Immature natural killer cell (primary cell): ENCODE data around the gene GFOD1. TPM values are rescaled to one million over a fixed set of nuclear protein-coding genes. Genes with fewer than 3 reads are reported as not detected.
A peak's percentile ranks its signal among the peaks of the same experiment; 100 is the strongest.

Experiments used
- DNase-seq, 3 donors: peaks; one replicate each; pipeline ENCODE4 v3.0.0; 2022; ENCODE audit warnings: mixed read lengths in 1 of 3
- H3K27ac Mint-ChIP-seq, 6 donors: one replicate each; pipeline ENCODE4 v1.8.0; 2020; ENCODE audit warnings: mixed read lengths in 6 of 6, mild to moderate bottlenecking in 5 of 6, inconsistent platforms in 4 of 6, moderate library complexity in 3 of 6
- H3K27me3 Mint-ChIP-seq, 3 donors: one replicate each; pipeline ENCODE4 v1.8.0; 2020 to 2021; ENCODE audit warnings: low read depth in 3 of 3, mild to moderate bottlenecking in 3 of 3, mixed read lengths in 3 of 3, moderate library complexity in 3 of 3, inconsistent platforms in 1 of 3
- H3K36me3 Mint-ChIP-seq, 3 donors: one replicate each; pipeline ENCODE4 v1.8.0; 2020; ENCODE audit warnings: mixed read lengths in 3 of 3, inconsistent platforms in 2 of 3, mild to moderate bottlenecking in 2 of 3
- H3K4me1 Mint-ChIP-seq, 2 donors: one replicate each; pipeline ENCODE4 v1.8.0; 2020; ENCODE audit warnings: inconsistent platforms in 2 of 2, mild to moderate bottlenecking in 2 of 2, mixed read lengths in 2 of 2, moderate library complexity in 1 of 2
- H3K4me3 Mint-ChIP-seq, 5 donors: one replicate each; pipeline ENCODE4 v1.8.0; 2020; ENCODE audit warnings: mild to moderate bottlenecking in 5 of 5, mixed read lengths in 5 of 5, inconsistent platforms in 3 of 5, moderate library complexity in 3 of 5
- H3K9me3 Mint-ChIP-seq, 6 donors: one replicate each; pipeline ENCODE4 v1.8.0; 2020; ENCODE audit warnings: mild to moderate bottlenecking in 6 of 6, mixed read lengths in 6 of 6, inconsistent platforms in 4 of 6, moderate library complexity in 3 of 6
- polyA plus RNA-seq, 3 donors: library from polyadenylated mRNA; unstranded; fragments of 300-500 nt; fragmentation: Illumina TruSeq; gene quantifications; one replicate each; pipeline ENCODE4 v1.2.3, GENCODE V29; 2021

Gene GFOD1
- polyA plus RNA-seq, 3 donors from 2014 or later = 22.5 to 68.8 (median 49.3) TPM

DNA sequence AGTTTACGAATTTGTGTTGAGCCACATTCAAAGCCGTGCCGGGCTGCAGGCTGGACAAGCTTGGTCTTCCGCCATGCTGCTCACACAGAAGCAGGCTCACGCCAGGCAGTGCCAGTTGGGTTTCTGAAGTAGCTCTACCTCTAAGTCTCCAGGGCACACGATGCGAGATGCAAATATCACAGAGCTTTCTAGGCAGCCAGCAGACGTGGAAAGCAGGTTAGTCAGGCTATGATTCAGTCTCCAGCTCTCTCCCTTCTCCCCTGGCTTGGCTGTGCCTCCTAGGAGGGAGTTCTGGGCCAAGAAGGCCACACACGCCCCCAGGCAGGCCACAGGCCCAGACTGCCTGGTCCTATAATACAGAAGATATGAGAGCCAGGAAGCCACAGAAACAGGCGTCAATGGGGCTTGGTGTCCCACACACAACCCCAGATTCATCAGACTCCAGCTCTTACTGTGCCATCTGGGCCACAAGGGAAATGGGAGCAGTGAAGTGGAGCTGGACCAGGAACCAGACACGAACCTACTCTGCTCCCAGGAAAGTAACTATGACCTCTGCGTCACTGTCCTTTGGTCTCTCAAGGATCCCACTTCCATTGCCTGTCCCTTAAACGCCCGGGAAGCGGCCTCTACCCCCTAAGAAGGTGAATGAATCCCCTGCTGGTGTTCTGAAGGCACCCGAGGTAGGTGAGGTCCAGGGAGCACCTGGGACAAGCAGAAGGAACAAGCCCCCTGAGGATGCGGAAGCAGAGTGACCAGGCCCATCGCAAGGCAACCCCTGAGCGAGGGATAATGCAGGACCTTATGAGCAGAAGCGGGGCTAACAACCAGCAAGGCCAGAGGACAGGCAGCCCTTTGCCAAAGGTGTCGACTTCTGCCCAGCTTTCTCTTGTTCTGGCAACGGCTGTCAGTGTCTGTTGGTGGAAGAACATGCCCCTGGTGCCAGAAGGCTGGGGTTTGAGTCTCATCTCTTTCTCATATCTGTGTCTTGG is 61.2 kb downstream of the GFOD1 start:
- H3K4me1 Mint-ChIP-seq = peaks cover 96 to 100% of the 10 kb centered on the region in 2 donors
- H3K27me3 Mint-ChIP-seq = peaks cover 15 to 20% (median 15%) of the 10 kb centered on the region in 3 donors
- H3K36me3 Mint-ChIP-seq = peaks cover 0 to 8% (median 7%) of the 10 kb centered on the region in 3 donors
- H3K9me3 Mint-ChIP-seq = no peaks in the 10 kb centered on the region
- no peak for DNase-seq
- H3K4me3 Mint-ChIP-seq = peak overlapping the region; percentile 75 to 87 (median 80)
- peak overlapping the region; percentile 91 to 99 (median 99) for H3K27ac Mint-ChIP-seq

DNA sequence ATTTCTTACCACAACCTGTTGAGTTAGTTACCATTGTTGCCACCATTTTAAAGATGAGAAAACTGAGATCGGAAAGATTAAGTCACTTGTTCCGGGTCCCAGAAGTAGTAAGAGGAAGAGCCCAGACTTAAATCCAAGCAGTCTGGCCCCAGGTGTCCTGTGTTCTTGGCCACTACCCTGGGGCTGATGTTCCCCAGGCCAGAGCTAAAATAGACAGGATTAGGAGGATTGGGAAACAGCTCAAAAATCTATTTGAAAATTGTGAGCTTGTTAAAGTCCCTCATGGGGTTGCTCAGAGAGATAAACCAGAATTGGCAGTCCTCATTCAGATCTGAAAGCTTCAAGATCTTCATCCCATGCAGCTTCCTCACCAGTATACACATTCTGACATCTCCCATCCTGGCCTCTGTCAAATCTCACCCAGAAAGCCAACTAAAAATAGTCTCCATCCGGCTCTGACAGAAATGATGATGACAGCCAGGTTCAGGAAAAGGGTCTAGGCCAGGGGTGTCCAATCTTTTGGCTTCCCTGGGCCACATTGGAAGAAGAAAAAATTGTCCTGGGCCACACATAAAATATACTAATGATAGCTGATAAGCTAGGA is 62.0 kb downstream of the GFOD1 start:
- DNase-seq = no peak
- H3K4me1 Mint-ChIP-seq = peaks cover 96 to 100% of the 10 kb centered on the region in 2 donors
- H3K9me3 Mint-ChIP-seq = no peaks in the 10 kb centered on the region
- H3K27me3 Mint-ChIP-seq = peaks cover 12 to 18% (median 15%) of the 10 kb centered on the region in 3 donors
- peak overlapping the region; percentile 75 to 87 (median 80) for H3K4me3 Mint-ChIP-seq
- H3K27ac Mint-ChIP-seq = peak overlapping the region; percentile 91 to 99 (median 99)
- H3K36me3 Mint-ChIP-seq = peaks cover 0 to 8% (median 7%) of the 10 kb centered on the region in 3 donors

DNA sequence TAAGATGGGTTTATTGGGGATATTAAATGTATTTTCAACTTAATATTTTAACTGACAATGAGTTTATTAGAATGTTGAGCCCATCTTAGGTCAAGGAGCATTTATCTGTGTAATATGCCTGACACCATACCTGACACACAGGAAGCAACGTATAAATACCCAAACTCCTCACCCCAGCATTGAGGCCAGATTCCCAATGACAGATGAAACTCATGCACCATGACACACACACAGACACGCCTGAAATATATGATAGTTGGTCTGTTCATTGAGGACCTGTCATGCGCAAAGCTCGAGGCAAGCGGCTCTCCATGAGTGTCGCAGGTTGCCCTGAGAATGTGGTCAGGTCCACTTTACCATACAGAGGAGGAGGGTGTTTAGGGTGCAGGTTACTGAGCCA is 64.1 kb downstream of the GFOD1 start:
- DNase-seq = no peak
- Mint-ChIP-seq H3K27ac (peak overlapping the region; percentile 88 to 99 (median 92)), H3K4me1 (peaks cover 99 to 100% of the 10 kb centered on the region in 2 donors), H3K27me3 (peaks cover 7 to 12% (median 11%) of the 10 kb centered on the region in 3 donors), H3K4me3 (peak overlapping the region; percentile 48 to 65 (median 58)), H3K36me3 (peaks cover 5 to 19% (median 10%) of the 10 kb centered on the region in 3 donors), H3K9me3 (no peaks in the 10 kb centered on the region)

DNA sequence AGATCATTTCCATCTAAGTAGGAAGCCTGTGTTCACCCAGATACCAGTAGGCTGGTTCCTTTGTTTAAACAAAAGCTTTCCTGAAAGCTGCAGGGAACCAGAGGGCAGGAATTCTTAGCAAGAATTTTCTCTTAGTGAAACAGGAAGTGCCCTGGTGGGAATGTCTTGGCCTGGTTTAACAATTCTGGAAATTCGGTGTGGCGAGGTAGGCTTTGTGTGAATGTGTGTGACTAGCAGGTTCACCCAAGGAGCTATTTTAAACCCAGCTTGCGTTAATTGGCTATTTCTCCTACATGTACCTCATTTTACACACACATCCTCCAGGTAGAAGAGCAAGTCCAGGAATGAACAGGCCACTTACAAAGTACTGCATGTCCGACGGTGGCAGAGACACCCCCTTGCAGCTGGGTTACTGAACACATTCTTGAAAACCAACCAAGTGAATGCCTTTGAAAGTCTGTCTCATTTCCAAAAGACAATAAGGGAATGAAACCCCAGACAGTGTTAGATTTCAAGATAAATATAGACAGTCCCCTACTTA is 64.6 kb downstream of the GFOD1 start:
- Mint-ChIP-seq H3K27ac (peak overlapping the region; percentile 88 to 99 (median 92)), H3K4me3 (peak overlapping the region in 4 of 5 donors; percentile 2 to 61 (median 50)), H3K36me3 (peaks cover 7 to 24% (median 10%) of the 10 kb centered on the region in 3 donors), H3K4me1 (peaks cover 99 to 100% of the 10 kb centered on the region in 2 donors), H3K9me3 (no peaks in the 10 kb centered on the region), H3K27me3 (peaks cover 2 to 7% (median 6%) of the 10 kb centered on the region in 3 donors)
- DNase-seq = no peak

DNA sequence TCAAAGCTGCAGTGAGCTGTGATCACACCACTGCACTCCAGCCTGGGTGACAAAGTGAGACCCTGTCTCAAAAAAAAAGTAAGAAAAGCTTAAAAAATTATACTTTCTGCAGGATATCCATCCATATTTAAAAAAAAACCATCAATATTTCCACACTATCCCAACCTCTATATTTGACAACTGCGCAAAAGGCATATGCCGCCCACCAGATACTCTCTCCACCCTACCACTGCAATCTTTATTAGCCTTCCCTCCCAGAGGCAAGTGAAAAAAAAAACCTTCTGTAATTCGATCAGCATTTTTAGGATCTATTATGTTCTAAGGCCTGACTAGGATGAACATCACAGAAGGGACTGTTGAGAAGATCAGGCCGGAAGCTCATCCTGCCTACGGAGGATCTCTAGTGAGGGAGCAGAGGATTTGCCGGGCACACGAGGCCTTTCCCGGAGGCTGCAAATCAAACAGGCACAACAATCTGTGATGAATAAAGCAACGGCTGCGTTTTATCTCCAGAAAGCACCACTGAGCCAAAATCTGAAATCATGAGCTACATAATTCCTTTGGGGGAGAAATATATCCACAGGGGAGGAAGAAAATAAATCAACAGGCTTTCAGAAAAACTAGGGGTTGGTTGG is 65.9 kb downstream of the GFOD1 start:
- Mint-ChIP-seq H3K36me3 (peaks cover 7 to 26% (median 14%) of the 10 kb centered on the region in 3 donors), H3K4me1 (peaks cover 95 to 98% of the 10 kb centered on the region in 2 donors), H3K4me3 (peak overlapping the region in 3 of 5 donors; percentile 36 to 79 (median 44)), H3K9me3 (no peaks in the 10 kb centered on the region), H3K27me3 (peaks cover 0 to 3% (median 2%) of the 10 kb centered on the region in 3 donors), H3K27ac (peak overlapping the region; percentile 69 to 99 (median 92))
- no peak for DNase-seq

DNA sequence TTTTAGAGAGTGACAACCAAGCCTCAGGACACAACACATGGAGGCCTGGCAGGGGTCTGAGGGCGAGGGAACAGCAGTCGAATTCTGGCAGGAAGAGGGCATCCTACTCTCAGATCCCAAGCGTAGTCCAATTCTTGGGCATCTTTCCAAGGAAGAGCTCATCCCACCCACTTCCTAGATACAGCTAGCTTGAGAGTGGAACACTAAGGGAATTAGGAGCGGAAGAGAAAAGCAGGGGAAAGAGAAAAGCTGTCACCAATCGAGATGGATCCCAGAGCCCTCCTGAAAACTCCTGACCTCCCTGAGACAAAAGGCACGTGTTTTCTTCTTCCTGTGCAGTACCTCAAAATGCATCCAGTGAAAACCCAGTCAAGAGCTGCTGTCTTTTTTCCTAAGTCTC is 67.1 kb downstream of the GFOD1 start:
- Mint-ChIP-seq H3K27me3 (peaks cover 0 to 3% (median 2%) of the 10 kb centered on the region in 3 donors), H3K4me3 (peak overlapping the region; percentile 68 to 81 (median 76)), H3K36me3 (peaks cover 7 to 31% (median 18%) of the 10 kb centered on the region in 3 donors), H3K27ac (peak overlapping the region; percentile 43 to 99 (median 88)), H3K9me3 (no peaks in the 10 kb centered on the region), H3K4me1 (peaks cover 90 to 98% of the 10 kb centered on the region in 2 donors)
- no peak for DNase-seq

DNA sequence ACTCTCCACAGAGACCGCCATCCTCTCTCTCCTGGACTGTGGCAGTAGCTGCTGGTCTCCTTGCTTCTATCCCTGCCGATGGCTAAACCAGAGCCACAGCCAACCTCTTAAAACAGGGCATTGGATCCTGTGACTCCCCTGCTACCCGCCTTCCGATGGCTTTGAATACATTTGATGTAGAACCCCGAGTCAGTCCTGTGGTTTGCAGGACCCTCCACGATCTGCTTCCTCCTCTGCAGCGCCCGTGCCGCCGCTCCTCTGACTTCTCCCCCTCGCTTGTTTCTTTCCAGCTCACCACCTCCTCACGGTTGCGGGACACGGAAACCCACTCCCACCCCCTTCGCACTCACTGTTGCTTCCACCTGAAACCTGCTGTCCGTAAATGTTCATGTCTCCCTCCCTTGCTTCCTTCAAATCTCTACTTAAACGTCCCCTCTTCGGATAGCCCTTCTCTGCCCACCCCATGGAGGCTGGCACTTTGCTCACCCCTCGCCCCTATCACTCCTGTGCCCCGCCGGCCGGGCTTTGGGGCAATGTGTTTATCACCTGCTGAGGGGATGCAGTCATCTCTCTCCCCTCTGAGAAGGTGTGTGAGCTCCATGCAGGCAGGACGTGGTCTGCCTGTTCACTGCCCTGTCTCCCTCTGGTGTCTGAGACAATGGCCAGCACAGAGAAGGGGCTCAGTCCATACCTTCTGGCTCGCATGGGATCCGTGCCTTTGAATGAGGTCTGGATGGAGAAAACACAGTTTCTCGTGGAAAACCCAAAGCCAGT is 67.8 kb downstream of the GFOD1 start:
- peak overlapping the region; percentile 43 to 99 (median 88) for H3K27ac Mint-ChIP-seq
- peaks cover 92 to 98% of the 10 kb centered on the region in 2 donors for H3K4me1 Mint-ChIP-seq
- H3K36me3 Mint-ChIP-seq = peaks cover 7 to 28% (median 18%) of the 10 kb centered on the region in 3 donors
- DNase-seq = no peak
- no peaks in the 10 kb centered on the region for H3K9me3 Mint-ChIP-seq
- peak overlapping the region; percentile 68 to 81 (median 76) for H3K4me3 Mint-ChIP-seq
- H3K27me3 Mint-ChIP-seq = peaks cover 0 to 3% (median 2%) of the 10 kb centered on the region in 3 donors

DNA sequence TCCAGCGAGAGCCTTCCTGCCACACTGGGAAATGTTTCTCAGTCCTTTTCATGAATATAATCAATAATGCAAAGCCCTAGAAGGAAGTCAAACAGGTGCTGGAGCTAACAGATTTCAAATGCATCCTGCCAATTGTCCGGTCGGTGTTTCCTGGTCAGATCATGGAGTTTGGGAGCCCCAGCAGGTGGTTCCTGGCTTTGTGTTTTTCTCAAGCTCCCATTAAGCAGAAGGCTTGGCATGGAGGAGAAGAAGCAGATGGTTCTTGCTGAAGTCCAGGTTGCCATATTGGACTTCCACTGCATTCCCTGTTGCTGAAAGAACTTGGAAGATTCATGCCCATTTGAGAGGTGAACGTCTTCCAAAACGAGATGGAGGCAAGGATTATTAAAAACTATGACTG is 68.6 kb downstream of the GFOD1 start:
- Mint-ChIP-seq H3K27me3 (peaks cover 0 to 3% (median 2%) of the 10 kb centered on the region in 3 donors), H3K4me3 (peak overlapping the region; percentile 63 to 81 (median 76)), H3K36me3 (peaks cover 7 to 28% (median 18%) of the 10 kb centered on the region in 3 donors), H3K9me3 (no peaks in the 10 kb centered on the region), H3K4me1 (peaks cover 92 to 98% of the 10 kb centered on the region in 2 donors), H3K27ac (peak overlapping the region; percentile 83 to 99 (median 88))
- DNase-seq = no peak

DNA sequence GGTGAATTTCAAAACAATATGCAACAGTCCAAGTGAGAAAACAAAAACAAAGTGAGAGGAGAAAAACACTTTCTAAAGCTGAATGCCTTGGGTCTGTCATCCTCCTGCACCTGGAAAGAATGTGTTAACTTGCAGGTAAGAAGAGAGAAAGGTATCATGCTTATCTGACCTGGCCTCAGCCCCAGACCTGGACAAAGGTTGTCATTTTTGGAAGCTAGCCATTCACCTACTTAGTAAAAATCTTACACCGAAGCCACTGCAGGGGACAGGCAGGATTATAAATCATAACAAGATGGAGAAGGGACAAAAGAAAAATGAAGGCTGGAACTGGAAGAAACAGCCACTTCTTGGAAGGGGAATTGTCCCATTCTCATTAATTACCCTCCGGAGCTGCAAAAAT is 69.4 kb downstream of the GFOD1 start:
- H3K36me3 Mint-ChIP-seq = peaks cover 7 to 28% (median 13%) of the 10 kb centered on the region in 3 donors
- H3K4me3 Mint-ChIP-seq = peak overlapping the region in 4 of 5 donors; percentile 25 to 79 (median 43)
- H3K4me1 Mint-ChIP-seq = peaks cover 92 to 98% of the 10 kb centered on the region in 2 donors
- no peak for DNase-seq
- no peaks in the 10 kb centered on the region for H3K9me3 Mint-ChIP-seq
- peak overlapping the region in 5 of 6 donors; percentile 66 to 99 (median 83) for H3K27ac Mint-ChIP-seq
- H3K27me3 Mint-ChIP-seq = peaks cover 0 to 3% (median 2%) of the 10 kb centered on the region in 3 donors

DNA sequence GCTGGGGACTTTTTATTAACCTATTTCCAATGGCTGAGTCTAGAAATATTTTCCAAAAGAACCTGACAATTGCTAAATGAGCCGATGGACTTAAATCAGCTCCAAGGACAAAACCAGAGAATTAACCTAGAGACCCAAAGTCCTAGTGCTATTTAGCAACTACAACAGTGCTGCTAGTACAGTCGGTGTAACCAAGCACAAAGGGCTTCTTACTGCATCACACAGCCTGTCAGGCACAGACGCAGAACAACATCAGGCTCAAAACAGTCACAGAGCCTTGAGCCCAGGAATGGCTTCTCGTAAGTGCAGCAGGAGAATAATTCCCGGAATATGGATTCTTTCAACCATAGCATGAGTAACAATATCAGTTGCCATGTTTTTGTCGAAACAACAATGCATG is 70.0 kb downstream of the GFOD1 start:
- Mint-ChIP-seq H3K4me3 (peak overlapping the region in 2 of 5 donors; percentile 12 to 43), H3K4me1 (peaks cover 92 to 98% of the 10 kb centered on the region in 2 donors), H3K27ac (peak overlapping the region in 5 of 6 donors; percentile 66 to 99 (median 83)), H3K36me3 (peaks cover 7 to 28% (median 13%) of the 10 kb centered on the region in 3 donors), H3K9me3 (no peaks in the 10 kb centered on the region), H3K27me3 (peaks cover 0 to 3% (median 2%) of the 10 kb centered on the region in 3 donors)
- no peak for DNase-seq

DNA sequence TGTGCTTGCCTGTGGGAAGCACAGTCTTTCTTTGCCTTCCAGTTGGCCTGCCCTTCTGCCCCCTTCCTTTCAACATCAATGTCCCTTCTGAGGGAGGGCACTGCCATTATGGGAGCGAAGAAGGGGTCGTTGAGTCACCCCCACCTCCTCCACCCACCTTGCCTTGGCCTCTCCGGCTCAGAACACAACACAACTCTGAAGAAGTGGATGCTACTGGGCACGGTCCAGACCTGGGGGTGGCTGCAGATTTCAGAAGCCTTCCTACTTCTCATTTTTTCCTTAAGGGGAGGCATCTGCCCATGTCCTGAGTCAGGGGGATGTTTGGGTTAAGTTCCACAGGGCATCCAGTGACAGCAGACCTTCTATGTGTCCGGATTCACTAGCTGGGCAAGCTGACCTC is 72.1 kb downstream of the GFOD1 start:
- no peak overlapping the region for H3K4me3 Mint-ChIP-seq
- H3K27me3 Mint-ChIP-seq = peaks cover 0 to 3% (median 2%) of the 10 kb centered on the region in 3 donors
- H3K4me1 Mint-ChIP-seq = peaks cover 92 to 98% of the 10 kb centered on the region in 2 donors
- H3K27ac Mint-ChIP-seq = peak overlapping the region; percentile 72 to 91 (median 79)
- peaks cover 7 to 24% (median 13%) of the 10 kb centered on the region in 3 donors for H3K36me3 Mint-ChIP-seq
- no peak for DNase-seq
- no peaks in the 10 kb centered on the region for H3K9me3 Mint-ChIP-seq

DNA sequence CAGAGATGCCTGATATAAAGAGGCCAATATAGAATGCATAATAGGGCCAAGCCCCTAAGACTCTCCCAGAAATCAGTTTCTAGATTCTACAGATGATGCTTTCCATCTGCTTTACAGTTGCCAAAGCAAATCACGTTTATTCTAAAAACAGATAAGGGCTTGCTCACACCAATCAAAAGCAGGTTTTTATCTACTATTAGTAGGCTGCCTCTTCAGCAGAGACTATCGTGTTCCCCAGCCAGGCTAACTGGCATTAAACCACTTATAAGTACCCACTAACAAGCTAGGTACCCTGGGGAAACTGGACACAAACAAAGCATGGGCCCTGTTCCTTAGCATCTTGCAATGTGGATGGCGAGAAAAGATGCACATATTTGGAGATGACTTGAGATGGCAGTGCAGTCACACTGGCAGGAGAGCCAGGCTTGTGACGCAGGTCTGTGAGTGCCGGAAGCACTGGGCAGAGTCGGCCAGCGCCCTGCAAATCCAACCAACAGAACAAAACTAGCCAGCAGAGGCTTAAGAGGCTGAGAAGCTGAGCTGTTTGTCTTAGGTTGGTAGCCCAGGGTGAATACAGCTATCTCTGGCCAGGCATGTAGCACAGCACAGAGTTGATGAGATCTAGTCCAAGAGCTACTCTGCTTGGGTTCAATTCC is 73.4 kb downstream of the GFOD1 start:
- H3K27me3 Mint-ChIP-seq = peaks cover 0 to 1% (median 0%) of the 10 kb centered on the region in 3 donors
- peaks cover 7 to 19% (median 11%) of the 10 kb centered on the region in 3 donors for H3K36me3 Mint-ChIP-seq
- peak in 2 of 3 donors; percentile 53 to 75 for DNase-seq
- H3K4me3 Mint-ChIP-seq = peak overlapping the region in 2 of 5 donors; percentile 47 to 51
- peaks cover 89 to 98% of the 10 kb centered on the region in 2 donors for H3K4me1 Mint-ChIP-seq
- H3K9me3 Mint-ChIP-seq = no peaks in the 10 kb centered on the region
- peak overlapping the region; percentile 72 to 91 (median 82) for H3K27ac Mint-ChIP-seq
